ENCODE measurements around the gene SLC27A5.
"Not testable (repeated sequence)": the region's sequence is repeated elsewhere in the genome, so short reads cannot be mapped to it uniquely, and the experiment has no call there.

The SLC27A5 gene

DNA sequence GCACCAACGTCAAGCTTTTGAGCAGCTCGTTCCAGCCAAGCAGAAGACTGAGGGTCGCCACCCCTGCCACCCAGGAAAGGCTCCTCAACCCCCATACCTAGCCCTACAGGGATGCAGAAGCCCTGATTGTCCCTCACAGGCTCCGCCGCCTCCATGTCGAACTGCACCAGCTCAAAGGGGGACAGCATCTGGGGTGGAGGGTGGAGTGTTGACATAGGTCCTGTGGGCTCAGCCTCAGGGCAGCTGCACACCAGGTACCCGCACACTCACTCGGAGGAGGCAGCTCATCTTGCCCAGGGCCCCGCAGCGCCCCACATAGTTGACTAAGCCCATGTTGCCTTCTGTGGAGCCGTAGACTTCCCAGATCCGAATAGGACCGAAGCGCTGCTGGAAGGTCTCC lies 11.6 kb downstream of the SLC27A5 start:
- DNase-seq (ENCODE audit: low read depth): no peak
- TF ChIP-seq, protein P1, sequence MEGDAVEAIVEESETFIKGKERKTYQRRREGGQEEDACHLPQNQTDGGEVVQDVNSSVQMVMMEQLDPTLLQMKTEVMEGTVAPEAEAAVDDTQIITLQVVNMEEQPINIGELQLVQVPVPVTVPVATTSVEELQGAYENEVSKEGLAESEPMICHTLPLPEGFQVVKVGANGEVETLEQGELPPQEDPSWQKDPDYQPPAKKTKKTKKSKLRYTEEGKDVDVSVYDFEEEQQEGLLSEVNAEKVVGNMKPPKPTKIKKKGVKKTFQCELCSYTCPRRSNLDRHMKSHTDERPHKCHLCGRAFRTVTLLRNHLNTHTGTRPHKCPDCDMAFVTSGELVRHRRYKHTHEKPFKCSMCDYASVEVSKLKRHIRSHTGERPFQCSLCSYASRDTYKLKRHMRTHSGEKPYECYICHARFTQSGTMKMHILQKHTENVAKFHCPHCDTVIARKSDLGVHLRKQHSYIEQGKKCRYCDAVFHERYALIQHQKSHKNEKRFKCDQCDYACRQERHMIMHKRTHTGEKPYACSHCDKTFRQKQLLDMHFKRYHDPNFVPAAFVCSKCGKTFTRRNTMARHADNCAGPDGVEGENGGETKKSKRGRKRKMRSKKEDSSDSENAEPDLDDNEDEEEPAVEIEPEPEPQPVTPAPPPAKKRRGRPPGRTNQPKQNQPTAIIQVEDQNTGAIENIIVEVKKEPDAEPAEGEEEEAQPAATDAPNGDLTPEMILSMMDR (IDR thresholded peaks at IDR 0.05; ENCODE audit: control insufficient read depth, insufficient read depth, low read depth, low read length, missing control alignments): no peak
- peak overlapping the region; percentile 59 for H3K4me3 ChIP-seq (ENCODE audit: control insufficient read depth, low read depth, low read length)

DNA sequence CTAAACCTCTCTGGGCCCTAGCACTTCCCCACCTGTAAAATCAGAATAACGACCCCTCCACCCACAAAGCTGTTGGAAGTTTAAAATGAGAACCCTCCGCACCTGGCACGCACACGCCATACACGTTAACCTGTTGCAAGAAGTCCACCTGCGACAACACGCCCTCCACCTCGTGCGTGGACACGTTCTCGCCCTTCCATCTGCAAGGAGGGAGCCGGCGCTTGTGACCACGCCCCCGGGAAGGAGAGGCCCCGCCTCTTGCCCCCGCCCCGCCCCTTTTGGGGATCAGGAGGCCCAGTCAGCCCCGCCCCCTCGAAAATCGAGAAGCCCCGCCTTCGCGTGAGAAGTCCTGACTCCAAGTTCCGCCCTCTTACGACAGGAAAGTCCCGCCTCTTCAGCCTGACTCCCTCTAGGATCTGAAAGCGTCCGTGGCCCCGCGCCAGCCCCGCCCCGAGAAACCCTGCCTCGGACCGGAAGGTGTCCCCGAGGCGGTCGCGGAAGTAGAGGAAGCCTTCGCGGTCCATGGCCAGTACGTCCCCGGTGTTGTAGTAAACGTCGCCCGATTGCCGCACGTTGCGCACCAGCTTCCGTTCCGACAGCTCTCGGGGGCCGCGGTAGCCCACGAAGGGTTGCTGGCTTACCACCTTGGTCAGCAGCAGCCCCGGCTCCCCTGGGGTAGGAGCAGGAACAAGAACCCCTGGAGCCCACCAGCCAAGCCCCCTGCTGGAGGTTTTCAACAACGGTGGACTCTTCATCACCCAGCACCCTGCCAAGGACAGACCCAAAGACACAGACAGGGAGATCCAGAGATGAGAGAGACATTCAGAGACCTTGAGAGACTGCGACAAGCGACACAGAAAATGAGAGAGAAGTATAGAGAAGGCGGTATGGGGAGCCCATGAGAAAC lies 12.5 kb downstream of the SLC27A5 start:
- TF ChIP-seq, protein P1 (IDR thresholded peaks at IDR 0.05; ENCODE audit: control insufficient read depth, insufficient read depth, low read depth, low read length, missing control alignments): peak; percentile 47
- peak; percentile 94 for DNase-seq (ENCODE audit: low read depth)
- H3K4me3 ChIP-seq (ENCODE audit: control insufficient read depth, low read depth, low read length): peak overlapping the region; percentile 59

DNA sequence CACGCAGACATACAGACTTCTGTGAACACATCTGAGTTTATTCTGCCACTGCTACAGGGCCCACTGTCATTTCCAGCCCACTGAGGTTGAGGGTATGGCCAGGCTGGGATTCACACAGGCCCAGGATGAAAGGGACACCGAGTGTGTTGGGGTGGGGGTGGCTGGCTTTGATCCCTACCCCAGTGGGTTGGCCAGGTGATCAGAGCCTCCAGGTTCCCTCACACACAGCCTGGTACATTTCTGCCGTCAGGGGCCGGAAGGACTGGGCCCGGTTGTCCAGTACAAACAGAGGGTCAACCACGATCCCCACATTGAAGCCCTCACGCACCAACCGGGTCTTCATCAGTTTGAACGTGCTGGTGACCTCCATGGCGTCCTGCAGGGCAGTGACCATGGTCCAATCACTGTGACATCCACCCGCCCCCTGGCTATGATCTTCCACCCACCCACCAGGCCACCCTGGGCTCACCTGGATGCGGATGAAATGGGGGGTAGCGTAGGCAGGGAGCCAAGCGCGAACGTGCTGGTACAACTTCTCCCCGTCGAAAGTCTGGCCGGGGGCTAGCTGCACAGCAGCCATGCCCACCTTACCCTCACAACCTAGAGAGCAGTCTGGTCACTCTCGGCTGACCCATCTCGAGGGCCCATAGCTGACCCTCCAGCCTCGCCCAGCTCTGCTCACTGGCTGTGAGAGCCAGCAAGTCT lies 13.3 kb downstream of the SLC27A5 start:
- TF ChIP-seq, protein P1 (IDR thresholded peaks at IDR 0.05; ENCODE audit: control insufficient read depth, insufficient read depth, low read depth, low read length, missing control alignments): no peak
- DNase-seq (ENCODE audit: low read depth): no peak
- peak overlapping the region; percentile 34 for H3K4me3 ChIP-seq (ENCODE audit: control insufficient read depth, low read depth, low read length)

DNA sequence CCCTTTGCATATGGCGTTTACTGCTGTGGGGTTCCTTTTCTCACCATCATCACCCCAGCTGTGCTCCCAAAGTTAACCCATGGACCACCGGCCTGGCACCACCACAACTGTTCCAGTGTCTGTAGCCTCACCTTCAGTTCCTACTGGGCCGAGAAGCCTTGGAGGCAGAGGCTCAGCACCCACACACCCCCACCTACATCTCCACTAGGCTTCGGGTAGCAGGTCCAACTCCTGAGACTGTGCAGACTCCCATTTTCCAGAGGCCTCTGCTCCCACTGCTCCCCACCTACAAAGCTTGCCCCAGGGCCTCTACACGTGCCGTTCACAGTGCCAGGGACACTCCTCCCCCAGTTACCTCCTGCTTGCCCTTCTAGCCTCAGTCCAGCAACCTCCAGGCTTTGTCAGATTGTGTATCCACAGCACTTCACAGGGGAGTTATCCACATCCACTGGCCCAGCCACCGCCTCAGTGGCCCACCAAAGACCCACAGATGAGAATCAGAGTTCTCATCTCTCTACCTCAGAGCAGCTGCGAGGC lies 14.1 kb downstream of the SLC27A5 start:
- H3K4me3 ChIP-seq (ENCODE audit: control insufficient read depth, low read depth, low read length): no peak overlapping the region
- TF ChIP-seq, protein P1 (IDR thresholded peaks at IDR 0.05; ENCODE audit: control insufficient read depth, insufficient read depth, low read depth, low read length, missing control alignments): no peak
- DNase-seq (ENCODE audit: low read depth): no peak

DNA sequence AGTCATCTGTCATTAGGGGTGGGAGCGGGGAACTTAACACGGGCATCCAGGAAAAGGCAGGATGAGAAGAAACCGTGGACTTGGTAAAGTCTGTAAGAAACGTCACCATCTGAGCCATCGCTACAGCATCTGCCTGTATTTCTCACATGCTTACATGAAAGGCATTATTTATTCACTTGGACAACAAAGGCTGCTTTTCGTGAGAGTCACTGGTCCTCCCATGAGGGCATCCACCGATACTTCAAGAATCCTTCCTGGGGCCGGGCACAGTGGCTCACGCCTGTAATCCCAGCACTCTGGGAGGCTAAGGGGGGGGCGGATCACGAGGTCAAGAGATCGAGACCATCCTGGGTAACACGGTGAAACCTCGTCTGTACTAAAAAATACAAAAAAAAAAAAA lies 19.5 kb downstream of the SLC27A5 start:
- TF ChIP-seq, protein P1 (IDR thresholded peaks at IDR 0.05; ENCODE audit: control insufficient read depth, insufficient read depth, low read depth, low read length, missing control alignments): no peak
- no peak overlapping the region for H3K4me3 ChIP-seq (ENCODE audit: control insufficient read depth, low read depth, low read length)
- no peak for DNase-seq (ENCODE audit: low read depth)

DNA sequence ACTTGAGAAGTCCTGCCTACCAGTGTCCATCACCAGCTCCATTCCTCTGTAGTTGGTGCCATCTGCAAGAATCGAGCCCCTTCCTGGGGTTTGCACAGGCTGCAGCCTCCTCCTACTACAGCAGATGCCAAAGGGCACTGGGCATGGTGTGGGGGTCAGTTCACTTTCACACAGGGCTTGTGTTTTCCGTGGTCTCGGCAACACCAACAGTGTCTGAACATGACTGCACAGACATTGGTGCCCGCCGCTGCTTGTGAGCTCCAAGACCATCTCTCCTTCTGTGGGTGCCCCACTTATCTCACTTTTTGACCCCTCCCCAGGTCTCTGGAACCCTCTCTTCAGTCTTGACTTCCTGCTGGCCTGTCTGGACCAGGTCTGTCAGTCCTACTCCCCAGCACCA lies 20.4 kb downstream of the SLC27A5 start:
- DNase-seq (ENCODE audit: low read depth): no peak
- no peak overlapping the region for H3K4me3 ChIP-seq (ENCODE audit: control insufficient read depth, low read depth, low read length)
- TF ChIP-seq, protein P1 (IDR thresholded peaks at IDR 0.05; ENCODE audit: control insufficient read depth, insufficient read depth, low read depth, low read length, missing control alignments): no peak

DNA sequence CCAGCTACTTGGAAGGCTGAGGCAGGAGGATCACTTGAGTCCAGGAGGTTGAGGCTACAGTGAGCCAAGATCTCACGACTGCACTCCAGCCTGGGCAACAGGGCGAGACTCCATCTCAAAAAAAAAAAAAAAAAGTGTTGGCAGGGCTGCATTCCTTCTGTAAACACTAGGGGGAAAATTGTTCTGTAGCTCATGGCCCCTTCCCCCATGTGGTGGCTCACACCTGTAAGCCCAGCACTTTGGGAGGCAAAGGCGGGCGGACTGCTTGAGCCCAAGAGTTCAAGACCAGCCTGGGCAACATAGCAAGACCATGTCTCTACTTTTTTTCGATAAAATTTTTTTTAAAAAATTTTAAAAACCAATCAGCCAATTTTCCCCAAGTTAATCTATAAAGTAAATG lies 27.4 kb downstream of the SLC27A5 start:
- DNase-seq (ENCODE audit: low read depth); H3K4me3 ChIP-seq (ENCODE audit: control insufficient read depth, low read depth, low read length): not testable (repeated sequence)
